Erythroblast (primary cell): ENCODE data around the gene CSTPP1.
A peak's percentile ranks its signal among the peaks of the same experiment; 100 is the strongest.

Experiments used
- DNase-seq, 2 experiments: peaks; one replicate each; lab custom pipeline; 2025; lab: John Stamatoyannopoulos, UW
- GATA1 ChIP-seq: IDR thresholded peaks from 2 replicates; pipeline ENCODE4 v1.6.1; 2011; ENCODE audit warnings: low read depth, mild to moderate bottlenecking, control low read depth, low read length, moderate library complexity
- POLR2A ChIP-seq: IDR thresholded peaks from 2 replicates; pipeline ENCODE4 v1.6.1; 2011; ENCODE audit warnings: mild to moderate bottlenecking, low read length

Gene CSTPP1

GRCh38 chr11:47165253-47165840, 228.8 kb downstream of the CSTPP1 start:
- TF ChIP-seq GATA1: no peak
- no peak for TF ChIP-seq POLR2A

GRCh38 chr11:47166368-47166767, 229.8 kb downstream of the CSTPP1 start:
- no peak for TF ChIP-seq POLR2A
- no peak for TF ChIP-seq GATA1
- no peak for DNase-seq

More at GRCh38 chr11:47165253-47165840, 228.8 kb downstream of the CSTPP1 start:
- DNase-seq: no peak

GRCh38 chr11:47171061-47171838, 234.7 kb downstream of the CSTPP1 start:
- DNase-seq: no peak
- TF ChIP-seq POLR2A: no peak
- no peak for TF ChIP-seq GATA1

- DNase-seq: no peak
- TF ChIP-seq POLR2A (no peak), GATA1 (no peak)
Measured at GRCh38 chr11:47171856-47172255, 235.3 kb downstream of the CSTPP1 start.

- TF ChIP-seq GATA1 (no peak), POLR2A (no peak)
- no peak for DNase-seq
Measured at GRCh38 chr11:47172740-47173336, 236.3 kb downstream of the CSTPP1 start.

- TF ChIP-seq POLR2A (no peak), GATA1 (no peak)
- no peak for DNase-seq
Measured at GRCh38 chr11:47175746-47176327, 239.3 kb downstream of the CSTPP1 start.

GRCh38 chr11:47176328-47177228, 240.0 kb downstream of the CSTPP1 start, which contains the start of gene ARFGAP2:
TSS of gene ARFGAP2 (minus strand) at chr11:47176879. CDS start at chr11:47176853, 26 bp downstream.
- peak; percentile 78 for TF ChIP-seq POLR2A
- TF ChIP-seq GATA1: no peak
- DNase-seq: peak; percentile 98 to 99

- peak; percentile 92 for DNase-seq
- TF ChIP-seq POLR2A (peak; percentile 54), GATA1 (no peak)
Measured at GRCh38 chr11:47177229-47177845, 240.8 kb downstream of the CSTPP1 start.

GRCh38 chr11:47177846-47178245, 241.3 kb downstream of the CSTPP1 start:
- TF ChIP-seq POLR2A (no peak), GATA1 (no peak)
- no peak for DNase-seq

GRCh38 chr11:47178316-47178715, 241.8 kb downstream of the CSTPP1 start:
- TF ChIP-seq POLR2A (no peak), GATA1 (no peak)
- DNase-seq: no peak

- no peak for DNase-seq
- TF ChIP-seq GATA1: no peak
- no peak for TF ChIP-seq POLR2A
Measured at GRCh38 chr11:47178737-47179654, 242.4 kb downstream of the CSTPP1 start.
